Right lobe of liver (tissue), 4 donors: ENCODE measurements around the gene NPC1.

Experiments used
- POLR2A ChIP-seq: fragments of 450-650 bp; IDR thresholded peaks from one replicate; pipeline ENCODE4 v1.6.1; 2017; ENCODE audit warnings: antibody characterized with exemption, mild to moderate bottlenecking
- TF ChIP-seq, protein P1 (sequence below), 4 donors: fragments of 200-600 bp in 3 of 4; fragments of 450-650 bp in 1 of 4; IDR thresholded peaks; one replicate each; pipeline versions ENCODE4 v1.5.1 to v1.8.0; 2016 to 2022; ENCODE audit warnings: antibody characterized with exemption in 4 of 4, mild to moderate bottlenecking in 2 of 4
- donor health status: DM: no; HTN: no; CAD: no.
- donor health status: DM: no; HTN: no; CAD: no.
- donor health status: DM: no; HTN: yes; CAD: no.

DNA sequence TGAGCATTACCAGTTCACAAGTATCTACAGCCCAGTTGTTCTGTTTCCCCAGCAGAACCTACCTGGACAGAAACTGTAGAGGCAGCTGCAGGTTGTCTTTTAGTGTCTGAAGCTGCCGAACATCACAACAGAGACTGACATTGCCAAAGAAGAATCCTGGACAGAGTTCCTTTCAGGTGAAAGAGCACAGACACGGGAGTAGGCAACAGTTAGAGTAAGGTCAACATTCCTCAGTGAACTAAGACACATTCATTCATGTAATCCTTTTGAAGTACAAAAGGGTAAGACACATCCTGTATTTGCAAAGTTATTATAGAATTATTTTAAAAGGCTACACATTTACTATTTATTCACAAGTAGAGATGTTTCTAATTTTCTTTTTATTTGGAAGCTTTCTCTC, 14.3 kb downstream of the NPC1 start:
- TF ChIP-seq, protein P1, sequence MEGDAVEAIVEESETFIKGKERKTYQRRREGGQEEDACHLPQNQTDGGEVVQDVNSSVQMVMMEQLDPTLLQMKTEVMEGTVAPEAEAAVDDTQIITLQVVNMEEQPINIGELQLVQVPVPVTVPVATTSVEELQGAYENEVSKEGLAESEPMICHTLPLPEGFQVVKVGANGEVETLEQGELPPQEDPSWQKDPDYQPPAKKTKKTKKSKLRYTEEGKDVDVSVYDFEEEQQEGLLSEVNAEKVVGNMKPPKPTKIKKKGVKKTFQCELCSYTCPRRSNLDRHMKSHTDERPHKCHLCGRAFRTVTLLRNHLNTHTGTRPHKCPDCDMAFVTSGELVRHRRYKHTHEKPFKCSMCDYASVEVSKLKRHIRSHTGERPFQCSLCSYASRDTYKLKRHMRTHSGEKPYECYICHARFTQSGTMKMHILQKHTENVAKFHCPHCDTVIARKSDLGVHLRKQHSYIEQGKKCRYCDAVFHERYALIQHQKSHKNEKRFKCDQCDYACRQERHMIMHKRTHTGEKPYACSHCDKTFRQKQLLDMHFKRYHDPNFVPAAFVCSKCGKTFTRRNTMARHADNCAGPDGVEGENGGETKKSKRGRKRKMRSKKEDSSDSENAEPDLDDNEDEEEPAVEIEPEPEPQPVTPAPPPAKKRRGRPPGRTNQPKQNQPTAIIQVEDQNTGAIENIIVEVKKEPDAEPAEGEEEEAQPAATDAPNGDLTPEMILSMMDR (IDR thresholded peaks at IDR 0.05), result no peak
- no peak for TF ChIP-seq POLR2A
